ENCODE results near the gene SAC3D1.

DNA sequence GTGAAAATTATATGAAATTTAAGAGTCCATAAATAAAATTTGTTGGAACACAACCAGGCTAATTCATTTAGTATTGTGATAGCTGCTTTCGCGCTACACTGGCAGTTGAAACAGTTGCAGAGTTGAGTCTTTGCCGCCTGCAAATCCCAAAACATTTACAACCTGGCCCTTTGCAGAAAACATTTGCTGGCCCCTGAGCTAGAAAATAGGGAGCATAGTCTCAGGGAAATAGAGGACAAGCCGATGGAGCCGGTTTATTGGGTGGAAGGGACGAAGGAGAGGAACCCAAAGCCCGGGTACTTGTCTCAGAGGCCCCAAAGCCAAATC is 527 bp upstream of the SAC3D1 start:
- TF ChIP-seq CTCF (conservative IDR thresholded peaks at IDR 0.05) (no peak), EZH2 (IDR thresholded peaks at IDR 0.05; ENCODE audit: low read depth) (no peak)

Measured in PC-9 (cell line).